ENCODE results near the gene TRPV2. TPM values are rescaled to one million over a fixed set of nuclear protein-coding genes. Genes with fewer than 3 reads are reported as not detected.

The TRPV2 gene
- total and polyA plus RNA-seq, 9 of the 15 experiments (the other 6 are each of a cell fraction or from before 2014, with no cell fraction given), result 10.0 to 97.5 (median 30.3) TPM

- TF ChIP-seq UBTF (IDR thresholded peaks at IDR 0.05; ENCODE audit: borderline replicate concordance in 1 of 2, low read depth in 2 of 2, low read length in 2 of 2) (no peak), ZNF239 (CRISPR knock-in tag; IDR thresholded peaks at IDR 0.05) (no peak), PURB (CRISPR knock-in tag; IDR thresholded peaks at IDR 0.05; ENCODE audit: low read depth) (no peak), NELFE (IDR thresholded peaks at IDR 0.05; ENCODE audit: insufficient read depth, insufficient read length) (no peak), KAT7 (CRISPR knock-in tag; IDR thresholded peaks at IDR 0.05; ENCODE audit: borderline replicate concordance) (0 out of 2 replicates have a peak, but pooled peaks have one; percentile 64), E2F1 (CRISPR knock-in tag; IDR thresholded peaks at IDR 0.05) (peak; percentile 54; the same call in 1 of the 2 replicates), CGGBP1 (CRISPR knock-in tag; IDR thresholded peaks at IDR 0.05) (0 out of 2 replicates have a peak, but pooled peaks have one; percentile 62), KHSRP (IDR thresholded peaks at IDR 0.05) (peak; percentile 61; the same call in 1 of the 2 replicates), ESRRA (IDR thresholded peaks at IDR 0.05; ENCODE audit: borderline replicate concordance, low read depth) (peak; percentile 68), SNRNP70 (optimal IDR thresholded peaks at IDR 0.05; ENCODE audit: low read depth, low read length) (peak; percentile 86), CREBBP (IDR thresholded peaks at IDR 0.05; ENCODE audit: low read depth, low read length) (no peak), ZNF512 (tag; IDR thresholded peaks at IDR 0.05) (no peak), HDAC6 (IDR thresholded peaks at IDR 0.05; ENCODE audit: low read depth, low read length) (0 out of 2 replicates have a peak, but pooled peaks have one; percentile 41), NONO (IDR thresholded peaks at IDR 0.05; ENCODE audit: low read depth in 2 of 2, low read length in 1 of 2) (0 out of 4 replicates have a peak, but pooled peaks of 1 of the 2 experiments have one; percentile 49), ATF3 (IDR thresholded peaks at IDR 0.05) (peak; percentile 99), ATF3 (CRISPR knock-in tag; conservative IDR thresholded peaks at IDR 0.05) (peak; percentile 74), SUPT5H (IDR thresholded peaks at IDR 0.05) (peak; percentile 99), ZNF445 (CRISPR knock-in tag; IDR thresholded peaks at IDR 0.05; ENCODE audit: low read depth) (0 out of 2 replicates have a peak, but pooled peaks have one; percentile 17), FOXK1 (CRISPR knock-in tag; IDR thresholded peaks at IDR 0.05; ENCODE audit: borderline replicate concordance) (no peak), MYBL2 (IDR thresholded peaks at IDR 0.05; ENCODE audit: low read depth) (peak; percentile 89), MYBL2 (CRISPR knock-in tag; IDR thresholded peaks at IDR 0.05; ENCODE audit: borderline replicate concordance) (no peak)
These were observed 34.5 kb upstream of the TRPV2 start, which contains the start of gene UBB (continued) for GRCh38 chr17:16380640-16381495.
